Calu3 (cell line): Measurements from ENCODE around the gene PHF19. TPM values are rescaled to one million over a fixed set of nuclear protein-coding genes. Genes with fewer than 3 reads are reported as not detected.

Experiments
- BruUV-seq: library from RNA; stranded (reverse); fragments of 400-500 nt; replicated peaks from 2 replicates; lab custom pipeline; 2021; lab: Mats Ljungman, UMichigan
- CTCF ChIA-PET: fragments of 300-600 bp; sonication (Branson Sonifier 250); formaldehyde crosslinking; loops from one replicate; lab custom pipeline; 2022; ENCODE audit warnings: antibody characterized with exemption; lab: Charles Lee
- DNase-seq: peaks from one replicate; pipeline ENCODE4 v3.0.0; 2022
- H3K27ac Mint-ChIP-seq: one replicate; pipeline ENCODE4 v1.8.0; 2022; ENCODE audit warnings: mixed read lengths; ENCODE audit not compliant: unreplicated experiment
- H3K27me3 Mint-ChIP-seq: one replicate; pipeline ENCODE4 v1.8.0; 2022; ENCODE audit warnings: mixed read lengths; ENCODE audit not compliant: unreplicated experiment
- H3K36me3 Mint-ChIP-seq: one replicate; pipeline ENCODE4 v1.8.0; 2022; ENCODE audit warnings: mild to moderate bottlenecking, moderate library complexity, mixed read lengths; ENCODE audit not compliant: insufficient read depth, unreplicated experiment
- H3K4me1 Mint-ChIP-seq: one replicate; pipeline ENCODE4 v1.8.0; 2022; ENCODE audit warnings: mild to moderate bottlenecking, low read depth, mixed read lengths; ENCODE audit not compliant: unreplicated experiment
- H3K4me3 Mint-ChIP-seq: one replicate; pipeline ENCODE4 v1.8.0; 2022; ENCODE audit warnings: mild to moderate bottlenecking, low read depth, moderate library complexity, mixed read lengths; ENCODE audit not compliant: unreplicated experiment
- H3K9me3 Mint-ChIP-seq: one replicate; pipeline ENCODE4 v1.8.0; 2022; ENCODE audit warnings: low read depth, mixed read lengths; ENCODE audit not compliant: unreplicated experiment
- intact Hi-C: fragments of 100-400 bp; cut with micrococcal nuclease; formaldehyde crosslinking; loops from one replicate; pipeline ENCODE4 v1.10.0; 2022; ENCODE audit not compliant: unreplicated experiment
- total RNA-seq: library from RNA; stranded (reverse); gene quantifications from 2 replicates; pipeline ENCODE4 v1.2.3, GENCODE V29; 2022
- TF ChIP-seq, protein P1 (sequence below): fragments of 200-600 bp; IDR thresholded peaks from one replicate; pipeline ENCODE4 v1.8.0; 2022; ENCODE audit warnings: antibody characterized with exemption; ENCODE audit not compliant: unreplicated experiment

PHF19 gene
- total RNA-seq, 1 experiment from 2014 or later: 44.5 TPM

DNA sequence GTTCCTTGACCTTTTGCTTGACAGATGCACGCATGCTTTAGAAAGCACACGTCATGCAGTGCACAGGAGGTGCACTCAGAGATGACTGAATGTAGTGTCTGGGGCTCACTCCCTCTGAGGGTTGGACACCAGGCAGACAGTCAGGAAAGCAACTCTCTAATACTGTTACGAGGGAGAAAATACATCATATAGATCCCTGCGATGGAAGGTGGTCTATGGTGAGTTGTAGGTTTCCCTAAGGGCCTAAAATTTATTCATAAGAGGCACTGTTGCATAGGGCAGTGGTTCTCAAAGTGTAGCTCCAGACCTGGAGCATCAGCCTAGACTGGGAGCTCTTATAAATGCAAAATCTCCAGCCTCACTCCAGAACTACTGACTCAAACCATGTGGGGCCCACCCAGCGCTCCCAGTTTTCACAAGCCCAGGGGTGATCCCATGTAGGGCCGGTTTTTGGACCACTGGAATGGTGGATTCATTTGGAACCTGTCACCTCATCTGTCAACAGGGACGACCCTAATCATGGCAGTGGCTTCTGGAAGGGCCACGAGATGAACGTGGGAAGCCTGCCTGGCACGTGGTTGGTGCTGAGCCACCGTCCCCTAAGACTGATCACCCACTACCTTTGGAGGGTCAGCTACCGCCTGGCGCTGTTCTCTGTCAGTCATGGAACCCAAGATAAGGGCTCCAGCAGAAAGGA lies 16.8 kb upstream of the PHF19 start:
- CTCF ChIA-PET: no interaction called here
- no peaks in the 10 kb centered on the region for H3K9me3 Mint-ChIP-seq
- BruUV-seq: no TSS peak
- DNase-seq: no peak
- peaks cover 19% of the 10 kb centered on the region for H3K27me3 Mint-ChIP-seq
- TF ChIP-seq, protein P1, sequence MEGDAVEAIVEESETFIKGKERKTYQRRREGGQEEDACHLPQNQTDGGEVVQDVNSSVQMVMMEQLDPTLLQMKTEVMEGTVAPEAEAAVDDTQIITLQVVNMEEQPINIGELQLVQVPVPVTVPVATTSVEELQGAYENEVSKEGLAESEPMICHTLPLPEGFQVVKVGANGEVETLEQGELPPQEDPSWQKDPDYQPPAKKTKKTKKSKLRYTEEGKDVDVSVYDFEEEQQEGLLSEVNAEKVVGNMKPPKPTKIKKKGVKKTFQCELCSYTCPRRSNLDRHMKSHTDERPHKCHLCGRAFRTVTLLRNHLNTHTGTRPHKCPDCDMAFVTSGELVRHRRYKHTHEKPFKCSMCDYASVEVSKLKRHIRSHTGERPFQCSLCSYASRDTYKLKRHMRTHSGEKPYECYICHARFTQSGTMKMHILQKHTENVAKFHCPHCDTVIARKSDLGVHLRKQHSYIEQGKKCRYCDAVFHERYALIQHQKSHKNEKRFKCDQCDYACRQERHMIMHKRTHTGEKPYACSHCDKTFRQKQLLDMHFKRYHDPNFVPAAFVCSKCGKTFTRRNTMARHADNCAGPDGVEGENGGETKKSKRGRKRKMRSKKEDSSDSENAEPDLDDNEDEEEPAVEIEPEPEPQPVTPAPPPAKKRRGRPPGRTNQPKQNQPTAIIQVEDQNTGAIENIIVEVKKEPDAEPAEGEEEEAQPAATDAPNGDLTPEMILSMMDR: no peak
- intact Hi-C loops: no loop called here
- H3K36me3 Mint-ChIP-seq: no peaks in the 10 kb centered on the region
- H3K4me1 Mint-ChIP-seq: peaks cover 15% of the 10 kb centered on the region
- H3K4me3 Mint-ChIP-seq: no peak overlapping the region
- no peak overlapping the region for H3K27ac Mint-ChIP-seq

DNA sequence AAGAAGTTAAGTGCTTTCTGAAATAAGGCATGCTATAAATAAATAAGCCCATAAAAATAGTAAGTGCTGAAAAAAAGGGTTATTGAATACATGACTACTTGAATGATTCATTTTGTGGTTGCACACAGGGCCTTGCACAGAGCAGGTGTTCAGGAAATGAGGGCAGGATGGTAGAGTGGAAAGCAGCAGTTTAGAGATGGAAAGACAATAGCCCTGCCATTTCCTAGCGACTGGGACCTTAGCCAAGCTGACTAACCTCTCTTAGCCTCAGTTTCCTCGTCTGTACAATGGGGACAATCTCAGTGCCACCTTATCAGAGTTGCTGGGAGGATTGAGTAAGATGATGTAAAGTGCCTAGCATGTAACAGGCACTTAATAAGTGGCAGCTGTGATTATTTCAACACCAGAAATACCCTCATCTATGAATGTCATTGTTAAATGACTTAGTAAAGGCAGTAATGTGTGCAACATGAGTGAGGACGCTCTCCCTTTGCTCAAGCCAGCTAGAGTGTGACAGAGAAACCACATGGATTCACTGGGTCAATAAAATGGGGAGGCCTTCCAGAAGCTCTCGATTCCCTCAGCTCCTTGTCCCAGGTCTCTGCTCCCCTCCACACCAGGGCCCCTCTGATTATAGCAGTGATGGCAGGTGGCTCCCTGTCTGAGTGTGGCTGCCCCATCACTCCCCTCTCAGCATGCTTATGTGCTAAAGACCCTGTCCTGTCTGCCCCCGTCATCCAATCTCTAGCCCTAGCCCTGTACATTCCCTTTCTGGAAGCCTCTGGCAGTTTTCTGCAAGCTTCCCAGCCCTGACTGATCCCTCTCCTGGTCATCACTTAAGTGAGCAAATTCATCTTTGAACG lies 16.0 kb upstream of the PHF19 start:
- TF ChIP-seq, protein P1: no peak
- BruUV-seq: no TSS peak
- CTCF ChIA-PET: no interaction called here
- H3K4me3 Mint-ChIP-seq: no peak overlapping the region
- intact Hi-C loops: no loop called here
- peaks cover 15% of the 10 kb centered on the region for H3K4me1 Mint-ChIP-seq
- no peaks in the 10 kb centered on the region for H3K9me3 Mint-ChIP-seq
- no peak overlapping the region for H3K27ac Mint-ChIP-seq
- no peak for DNase-seq
- H3K36me3 Mint-ChIP-seq: no peaks in the 10 kb centered on the region
- H3K27me3 Mint-ChIP-seq: peaks cover 19% of the 10 kb centered on the region

DNA sequence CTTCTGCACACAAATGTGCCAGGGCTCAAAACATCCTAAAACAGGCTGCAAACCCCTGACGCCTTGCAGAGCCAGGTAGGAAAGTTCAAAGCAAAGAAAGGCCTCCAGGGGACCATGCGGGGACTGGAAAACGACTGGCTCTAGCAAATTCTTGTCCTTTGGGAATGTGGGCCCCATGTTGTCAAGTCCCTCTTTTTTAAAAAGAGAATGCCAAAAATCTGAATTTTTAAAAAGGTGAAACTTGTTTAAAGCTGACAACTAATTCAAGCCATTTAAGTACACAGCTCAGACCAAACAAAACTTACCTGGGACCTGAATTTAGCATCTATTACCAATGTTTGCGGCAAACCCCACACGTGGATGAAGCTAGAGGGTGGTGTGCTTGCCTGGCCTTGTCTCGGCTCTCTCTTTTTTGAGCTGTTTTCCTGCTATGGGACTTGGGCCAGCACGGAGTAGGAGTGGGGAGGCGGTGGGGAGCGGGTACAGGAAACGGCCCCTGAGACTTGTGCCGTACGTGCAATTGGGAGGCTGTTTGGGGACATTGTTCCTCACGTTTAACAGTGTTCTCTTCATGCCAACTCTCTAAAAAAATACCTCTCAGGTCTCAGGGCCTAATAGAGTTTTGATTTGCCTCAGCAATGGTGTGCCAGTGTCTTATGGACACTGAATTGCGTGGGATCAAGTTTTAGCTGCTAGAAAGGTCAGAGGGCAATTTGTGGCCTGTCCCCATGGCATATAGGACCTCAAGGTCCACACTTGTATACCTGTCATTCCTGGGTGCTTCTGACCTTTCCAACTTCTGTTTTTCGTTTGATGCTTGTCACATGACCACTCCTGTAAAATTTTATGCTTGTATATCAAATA lies 15.1 kb upstream of the PHF19 start:
- Mint-ChIP-seq H3K27ac (no peak overlapping the region), H3K4me3 (no peak overlapping the region), H3K27me3 (peaks cover 19% of the 10 kb centered on the region), H3K4me1 (peaks cover 15% of the 10 kb centered on the region), H3K9me3 (no peaks in the 10 kb centered on the region), H3K36me3 (no peaks in the 10 kb centered on the region)
- CTCF ChIA-PET: no interaction called here
- TF ChIP-seq, protein P1: no peak
- intact Hi-C loops: no loop called here
- no TSS peak for BruUV-seq
- DNase-seq: no peak

DNA sequence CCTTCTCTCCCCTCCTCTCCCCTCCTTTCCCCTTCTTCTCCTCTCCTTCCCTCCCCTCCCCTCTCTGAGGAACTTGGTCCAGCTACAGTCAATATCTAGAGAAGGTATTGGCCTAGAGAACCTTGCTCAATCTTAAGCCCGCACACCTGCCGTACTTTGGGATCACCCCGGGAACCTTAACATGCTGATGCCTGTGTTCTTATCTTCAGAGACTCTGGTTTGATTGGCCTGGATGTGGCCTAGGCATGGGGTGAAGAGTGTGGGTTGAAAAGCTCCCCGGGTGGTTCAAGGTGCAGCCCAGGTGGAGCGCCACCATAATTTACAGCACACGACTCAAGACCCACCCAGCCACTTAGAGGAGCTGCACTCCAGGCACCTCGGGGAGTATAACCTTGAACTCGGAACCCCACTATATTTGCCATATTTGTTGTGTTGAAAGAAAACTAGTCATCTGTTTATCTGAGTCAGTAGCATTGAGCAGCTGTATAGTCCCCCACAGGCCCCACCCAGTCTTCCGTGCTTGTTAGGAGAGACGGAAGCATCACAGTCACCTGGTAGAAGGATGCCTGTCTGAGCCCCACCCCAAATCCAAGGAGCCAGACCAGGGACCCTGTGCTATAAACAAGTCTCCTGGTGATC lies 14.4 kb upstream of the PHF19 start:
- TF ChIP-seq, protein P1: no peak
- H3K9me3 Mint-ChIP-seq: no peaks in the 10 kb centered on the region
- no peaks in the 10 kb centered on the region for H3K36me3 Mint-ChIP-seq
- intact Hi-C loops: no loop called here
- peaks cover 20% of the 10 kb centered on the region for H3K27me3 Mint-ChIP-seq
- no peak overlapping the region for H3K4me3 Mint-ChIP-seq
- H3K4me1 Mint-ChIP-seq: peaks cover 15% of the 10 kb centered on the region
- no peak for DNase-seq
- CTCF ChIA-PET: no interaction called here
- H3K27ac Mint-ChIP-seq: no peak overlapping the region
- BruUV-seq: no TSS peak
